ENCODE results near the gene NLGN1.

- TF ChIP-seq, protein P1, sequence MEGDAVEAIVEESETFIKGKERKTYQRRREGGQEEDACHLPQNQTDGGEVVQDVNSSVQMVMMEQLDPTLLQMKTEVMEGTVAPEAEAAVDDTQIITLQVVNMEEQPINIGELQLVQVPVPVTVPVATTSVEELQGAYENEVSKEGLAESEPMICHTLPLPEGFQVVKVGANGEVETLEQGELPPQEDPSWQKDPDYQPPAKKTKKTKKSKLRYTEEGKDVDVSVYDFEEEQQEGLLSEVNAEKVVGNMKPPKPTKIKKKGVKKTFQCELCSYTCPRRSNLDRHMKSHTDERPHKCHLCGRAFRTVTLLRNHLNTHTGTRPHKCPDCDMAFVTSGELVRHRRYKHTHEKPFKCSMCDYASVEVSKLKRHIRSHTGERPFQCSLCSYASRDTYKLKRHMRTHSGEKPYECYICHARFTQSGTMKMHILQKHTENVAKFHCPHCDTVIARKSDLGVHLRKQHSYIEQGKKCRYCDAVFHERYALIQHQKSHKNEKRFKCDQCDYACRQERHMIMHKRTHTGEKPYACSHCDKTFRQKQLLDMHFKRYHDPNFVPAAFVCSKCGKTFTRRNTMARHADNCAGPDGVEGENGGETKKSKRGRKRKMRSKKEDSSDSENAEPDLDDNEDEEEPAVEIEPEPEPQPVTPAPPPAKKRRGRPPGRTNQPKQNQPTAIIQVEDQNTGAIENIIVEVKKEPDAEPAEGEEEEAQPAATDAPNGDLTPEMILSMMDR (IDR thresholded peaks at IDR 0.05): no peak
- TF ChIP-seq EP300 (IDR thresholded peaks at IDR 0.05) (no peak), POLR2A (IDR thresholded peaks at IDR 0.05) (no peak)
These were observed 794.9 kb downstream of the NLGN1 start for GRCh38 chr3:174192471-174192870.

All from suprapubic skin (tissue), 3 donors.